Measurements from ENCODE around the gene THSD7B. TPM values are rescaled to one million over a fixed set of nuclear protein-coding genes. Genes with fewer than 3 reads are reported as not detected.

THSD7B gene
- total RNA-seq, 2 donors from 2014 or later, result 0.51 to 5.4 TPM

GRCh38 chr2:136901732-136902131, 136.4 kb downstream of the THSD7B start:
- WGBS, result 60% methylated on average over 4 of the region's 4 CpGs
- TF ChIP-seq POLR2A (IDR thresholded peaks at IDR 0.05) (no peak), POLR2AphosphoS5 (IDR thresholded peaks at IDR 0.05) (no peak), CTCF (IDR thresholded peaks at IDR 0.05) (no peak)
- H3K27ac ChIP-seq, result no peak overlapping the region
- H3K4me1 ChIP-seq (replicated peaks), result no peaks in the 10 kb centered on the region
- no peaks in the 10 kb centered on the region for H3K36me3 ChIP-seq
- intact Hi-C loops (cut with DNase I), result no loop called here
- no peak for DNase-seq (ENCODE audit: low spot score)
- no peak overlapping the region for H3K4me3 ChIP-seq
- no peaks in the 10 kb centered on the region for H3K9me3 ChIP-seq
- no peaks in the 10 kb centered on the region for H3K27me3 ChIP-seq (replicated peaks; ENCODE audit: insufficient read depth)

- no peaks in the 10 kb centered on the region for H3K36me3 ChIP-seq
- intact Hi-C loops (cut with DNase I), result no loop called here
- TF ChIP-seq POLR2AphosphoS5 (IDR thresholded peaks at IDR 0.05) (no peak), POLR2A (IDR thresholded peaks at IDR 0.05) (no peak), CTCF (IDR thresholded peaks at IDR 0.05) (no peak)
- no peak overlapping the region for H3K27ac ChIP-seq
- no peak for DNase-seq (ENCODE audit: low spot score)
- H3K27me3 ChIP-seq (replicated peaks; ENCODE audit: insufficient read depth), result no peaks in the 10 kb centered on the region
- no peak overlapping the region for H3K4me3 ChIP-seq
- 50% methylated on average over 2 of the region's 2 CpGs for WGBS
- H3K9me3 ChIP-seq, result no peaks in the 10 kb centered on the region
- no peaks in the 10 kb centered on the region for H3K4me1 ChIP-seq (replicated peaks)
These were observed 140.4 kb downstream of the THSD7B start for GRCh38 chr2:136905779-136906178.

GRCh38 chr2:136909777-136910176, 144.4 kb downstream of the THSD7B start:
- Histone ChIP-seq H3K27me3 (replicated peaks; ENCODE audit: insufficient read depth) (no peaks in the 10 kb centered on the region), H3K4me3 (no peak overlapping the region), H3K4me1 (replicated peaks) (no peaks in the 10 kb centered on the region), H3K27ac (no peak overlapping the region), H3K9me3 (no peaks in the 10 kb centered on the region), H3K36me3 (no peaks in the 10 kb centered on the region)
- intact Hi-C loops (cut with DNase I), result no loop called here
- 26% methylated on average over 1 of the region's 1 CpG for WGBS
- no peak for DNase-seq (ENCODE audit: low spot score)
- no peak for TF ChIP-seq CTCF (IDR thresholded peaks at IDR 0.05)
- TF ChIP-seq POLR2AphosphoS5 (IDR thresholded peaks at IDR 0.05), result no peak
- no peak for TF ChIP-seq POLR2A (IDR thresholded peaks at IDR 0.05)

- 73% methylated on average over 2 of the region's 2 CpGs for WGBS
- Histone ChIP-seq H3K9me3 (no peaks in the 10 kb centered on the region), H3K27ac (no peak overlapping the region), H3K27me3 (replicated peaks; ENCODE audit: insufficient read depth) (no peaks in the 10 kb centered on the region), H3K4me3 (no peak overlapping the region), H3K4me1 (replicated peaks) (no peaks in the 10 kb centered on the region), H3K36me3 (no peaks in the 10 kb centered on the region)
- no peak for DNase-seq (ENCODE audit: low spot score)
- TF ChIP-seq POLR2A (IDR thresholded peaks at IDR 0.05) (no peak), CTCF (IDR thresholded peaks at IDR 0.05) (no peak)
- intact Hi-C loops (cut with DNase I), result no loop called here
These were observed 150.8 kb downstream of the THSD7B start for GRCh38 chr2:136916131-136916530.

- Histone ChIP-seq H3K27ac (no peak overlapping the region), H3K27me3 (replicated peaks; ENCODE audit: insufficient read depth) (no peaks in the 10 kb centered on the region), H3K36me3 (no peaks in the 10 kb centered on the region), H3K4me3 (no peak overlapping the region), H3K9me3 (no peaks in the 10 kb centered on the region), H3K4me1 (replicated peaks) (no peaks in the 10 kb centered on the region)
- intact Hi-C loops (cut with DNase I), result no loop called here
- WGBS, result 27% methylated on average over 5 of the region's 5 CpGs
- no peak for TF ChIP-seq POLR2AphosphoS5 (IDR thresholded peaks at IDR 0.05)
- no peak for TF ChIP-seq CTCF (IDR thresholded peaks at IDR 0.05)
- TF ChIP-seq POLR2A (IDR thresholded peaks at IDR 0.05), result no peak
- DNase-seq (ENCODE audit: low spot score), result no peak
These were observed 152.1 kb downstream of the THSD7B start for GRCh38 chr2:136917411-136917881.

All from prostate gland (tissue), 2 donors.